AG04450 (cell line): Measurements from ENCODE around the gene RAX2. TPM values are rescaled to one million over a fixed set of nuclear protein-coding genes. Genes with fewer than 3 reads are reported as not detected.

Experiments used
- CTCF ChIA-PET: fragments of 300-600, 350-600 bp; formaldehyde crosslinking; extraction: SDS; loops from one replicate; lab custom pipeline; 2022; ENCODE audit warnings: antibody characterized with exemption, inconsistent platforms; lab: Charles Lee
- POLR2A ChIA-PET: fragments of 350-600 bp; formaldehyde crosslinking; extraction: SDS; loops from one replicate; lab custom pipeline; 2021; ENCODE audit warnings: antibody characterized with exemption, inconsistent platforms; lab: Yijun Ruan, JAX
- DNase-seq: peaks from one replicate; pipeline ENCODE4 v3.0.0-alpha.2; 2011; ENCODE audit warnings: low read depth, low spot score
- H3K27ac ChIP-seq: one replicate; pipeline ENCODE4 v1.5.1; 2012; ENCODE audit warnings: low read depth, low read length, control low read depth
- H3K27me3 ChIP-seq: one replicate; pipeline ENCODE4 v1.6.0; 2012; ENCODE audit warnings: low read length; ENCODE audit not compliant: control insufficient read depth, insufficient read depth
- H3K4me3 ChIP-seq: 2 replicates; pipeline ENCODE4 v1.5.1; 2011; ENCODE audit warnings: mild to moderate bottlenecking, low read depth, low read length, control low read depth
- H3K9me3 ChIP-seq: 2 replicates; pipeline ENCODE4 v1.5.1; 2012; ENCODE audit warnings: low read length; ENCODE audit not compliant: control insufficient read depth, insufficient read depth
- polyA plus RNA-seq: library from polyadenylated mRNA; depleted of rRNA; stranded (reverse); fragments of >200 nt; gene quantifications from 2 replicates; pipeline ENCODE4 v1.2.3, GENCODE V29; 2011
- TF ChIP-seq, protein P1 (sequence below): IDR thresholded peaks from 2 replicates; pipeline ENCODE4 v1.5.1; 2011; ENCODE audit warnings: low read depth, low read length, control low read depth, inconsistent platforms

RAX2 gene
- polyA plus RNA-seq, 1 experiment = not detected

GRCh38 chr19:3807131-3807480 lies 35.1 kb upstream of the RAX2 start:
- no peak for DNase-seq
- ChIA-PET POLR2A (no interaction called here), CTCF (no interaction called here)
- H3K27me3 ChIP-seq = peaks cover 14% of the 10 kb centered on the region
- no peak overlapping the region for H3K27ac ChIP-seq
- TF ChIP-seq, protein P1, sequence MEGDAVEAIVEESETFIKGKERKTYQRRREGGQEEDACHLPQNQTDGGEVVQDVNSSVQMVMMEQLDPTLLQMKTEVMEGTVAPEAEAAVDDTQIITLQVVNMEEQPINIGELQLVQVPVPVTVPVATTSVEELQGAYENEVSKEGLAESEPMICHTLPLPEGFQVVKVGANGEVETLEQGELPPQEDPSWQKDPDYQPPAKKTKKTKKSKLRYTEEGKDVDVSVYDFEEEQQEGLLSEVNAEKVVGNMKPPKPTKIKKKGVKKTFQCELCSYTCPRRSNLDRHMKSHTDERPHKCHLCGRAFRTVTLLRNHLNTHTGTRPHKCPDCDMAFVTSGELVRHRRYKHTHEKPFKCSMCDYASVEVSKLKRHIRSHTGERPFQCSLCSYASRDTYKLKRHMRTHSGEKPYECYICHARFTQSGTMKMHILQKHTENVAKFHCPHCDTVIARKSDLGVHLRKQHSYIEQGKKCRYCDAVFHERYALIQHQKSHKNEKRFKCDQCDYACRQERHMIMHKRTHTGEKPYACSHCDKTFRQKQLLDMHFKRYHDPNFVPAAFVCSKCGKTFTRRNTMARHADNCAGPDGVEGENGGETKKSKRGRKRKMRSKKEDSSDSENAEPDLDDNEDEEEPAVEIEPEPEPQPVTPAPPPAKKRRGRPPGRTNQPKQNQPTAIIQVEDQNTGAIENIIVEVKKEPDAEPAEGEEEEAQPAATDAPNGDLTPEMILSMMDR = no peak
- peaks cover 23% of the 10 kb centered on the region for H3K9me3 ChIP-seq
- H3K4me3 ChIP-seq = no peak overlapping the region

- TF ChIP-seq, protein P1 = no peak
- Histone ChIP-seq H3K9me3 (peaks cover 23% of the 10 kb centered on the region), H3K27ac (no peak overlapping the region), H3K27me3 (peaks cover 26% of the 10 kb centered on the region), H3K4me3 (no peak overlapping the region)
- POLR2A ChIA-PET = no interaction called here
- CTCF ChIA-PET = no interaction called here
- no peak for DNase-seq
Measured at GRCh38 chr19:3805859-3806258, 33.8 kb upstream of the RAX2 start.

GRCh38 chr19:3804429-3804828 lies 32.4 kb upstream of the RAX2 start:
- Histone ChIP-seq H3K4me3 (no peak overlapping the region), H3K27me3 (peaks cover 29% of the 10 kb centered on the region), H3K27ac (no peak overlapping the region), H3K9me3 (peaks cover 23% of the 10 kb centered on the region)
- CTCF ChIA-PET = no interaction called here
- POLR2A ChIA-PET = no interaction called here
- no peak for DNase-seq
- TF ChIP-seq, protein P1 = no peak

DNA sequence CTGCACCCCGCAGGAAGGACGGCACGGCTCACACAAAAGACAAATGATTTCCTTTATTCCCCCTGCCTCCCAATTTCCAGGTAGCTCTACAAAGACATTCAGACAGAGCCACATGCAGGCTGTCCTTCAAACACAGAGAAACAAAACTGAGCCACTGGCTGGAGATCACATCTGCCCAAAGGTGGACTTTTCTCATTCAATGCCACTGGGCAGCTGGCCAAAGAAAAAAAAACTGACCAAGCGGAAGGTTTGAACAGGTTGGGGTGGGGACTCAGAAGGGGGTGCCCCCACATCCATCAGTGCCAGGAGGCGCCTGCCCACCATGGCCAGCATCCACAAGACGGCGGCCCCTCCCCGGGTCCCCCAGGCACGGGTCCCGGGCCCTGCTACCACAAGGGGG lies 32.0 kb upstream of the RAX2 start:
- Histone ChIP-seq H3K27ac (no peak overlapping the region), H3K9me3 (peaks cover 23% of the 10 kb centered on the region), H3K4me3 (no peak overlapping the region), H3K27me3 (peaks cover 33% of the 10 kb centered on the region)
- TF ChIP-seq, protein P1 = no peak
- no peak for DNase-seq
- POLR2A ChIA-PET = no interaction called here
- CTCF ChIA-PET = no interaction called here

GRCh38 chr19:3803114-3803888 lies 31.3 kb upstream of the RAX2 start:
- TF ChIP-seq, protein P1 = no peak
- peaks cover 16% of the 10 kb centered on the region for H3K9me3 ChIP-seq
- CTCF ChIA-PET = no interaction called here
- no peak overlapping the region for H3K27ac ChIP-seq
- H3K27me3 ChIP-seq = peaks cover 33% of the 10 kb centered on the region
- no peak overlapping the region for H3K4me3 ChIP-seq
- no peak for DNase-seq
- POLR2A ChIA-PET = no interaction called here
